ENCODE results near the gene SMYD3.

DNA sequence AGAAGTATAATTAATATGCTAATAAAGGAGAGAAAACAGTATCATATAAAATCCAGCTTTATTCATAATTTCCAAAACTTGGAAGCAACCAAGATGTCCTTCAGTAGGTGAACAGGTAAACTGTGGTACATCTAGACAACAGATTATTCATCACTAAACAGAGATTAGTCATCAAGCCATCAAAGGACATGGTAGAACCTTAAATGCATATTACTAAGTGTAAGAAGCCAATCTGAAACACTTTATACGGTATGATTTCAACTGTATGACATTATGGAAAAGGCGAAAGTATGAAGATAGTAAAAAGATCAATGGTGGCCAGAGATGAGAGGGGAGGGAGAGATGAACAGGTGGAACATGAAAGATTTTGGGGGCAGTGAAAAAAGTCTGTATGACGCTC, 541.7 kb downstream of the SMYD3 start:
- TF ChIP-seq POLR2AphosphoS5 (IDR thresholded peaks at IDR 0.05): no peak
- TF ChIP-seq, protein P1, sequence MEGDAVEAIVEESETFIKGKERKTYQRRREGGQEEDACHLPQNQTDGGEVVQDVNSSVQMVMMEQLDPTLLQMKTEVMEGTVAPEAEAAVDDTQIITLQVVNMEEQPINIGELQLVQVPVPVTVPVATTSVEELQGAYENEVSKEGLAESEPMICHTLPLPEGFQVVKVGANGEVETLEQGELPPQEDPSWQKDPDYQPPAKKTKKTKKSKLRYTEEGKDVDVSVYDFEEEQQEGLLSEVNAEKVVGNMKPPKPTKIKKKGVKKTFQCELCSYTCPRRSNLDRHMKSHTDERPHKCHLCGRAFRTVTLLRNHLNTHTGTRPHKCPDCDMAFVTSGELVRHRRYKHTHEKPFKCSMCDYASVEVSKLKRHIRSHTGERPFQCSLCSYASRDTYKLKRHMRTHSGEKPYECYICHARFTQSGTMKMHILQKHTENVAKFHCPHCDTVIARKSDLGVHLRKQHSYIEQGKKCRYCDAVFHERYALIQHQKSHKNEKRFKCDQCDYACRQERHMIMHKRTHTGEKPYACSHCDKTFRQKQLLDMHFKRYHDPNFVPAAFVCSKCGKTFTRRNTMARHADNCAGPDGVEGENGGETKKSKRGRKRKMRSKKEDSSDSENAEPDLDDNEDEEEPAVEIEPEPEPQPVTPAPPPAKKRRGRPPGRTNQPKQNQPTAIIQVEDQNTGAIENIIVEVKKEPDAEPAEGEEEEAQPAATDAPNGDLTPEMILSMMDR (IDR thresholded peaks at IDR 0.05): no peak

Data from gastroesophageal sphincter (tissue), 3 donors.